Mesendoderm (in vitro differentiated cells): Measurements from ENCODE around the gene MAEA.

Source experiments
- DNase-seq: peaks from one replicate; pipeline ENCODE4 v3.0.0; 2013
- H2AK5ac ChIP-seq: 2 replicates; pipeline ENCODE4 v1.6.1; 2013; ENCODE audit warnings: low read length, inconsistent platforms
- H2BK120ac ChIP-seq: 2 replicates; pipeline ENCODE4 v1.6.1; 2013; ENCODE audit warnings: low read depth, mild to moderate bottlenecking, low read length, moderate library complexity, mixed read lengths
- H2BK15ac ChIP-seq: replicated peaks from 2 replicates; pipeline ENCODE4 v1.6.1; 2013; ENCODE audit warnings: low read depth, mild to moderate bottlenecking, moderate library complexity
- H2BK5ac ChIP-seq: 2 replicates; pipeline ENCODE4 v1.6.1; 2013; ENCODE audit warnings: low read length, inconsistent platforms
- H3K18ac ChIP-seq: 2 replicates; pipeline ENCODE4 v1.6.1; 2013; ENCODE audit warnings: mild to moderate bottlenecking, low read length, mixed read lengths
- H3K23ac ChIP-seq: one replicate; pipeline ENCODE4 v1.6.1; 2013; ENCODE audit warnings: low read length
- H3K27ac ChIP-seq: 2 replicates; pipeline ENCODE4 v1.5.1; 2013; ENCODE audit warnings: low read depth, mild to moderate bottlenecking, inconsistent platforms, low read length, moderate library complexity
- H3K27me3 ChIP-seq: 2 replicates; pipeline ENCODE4 v1.6.1; 2013; ENCODE audit warnings: low read length, control low read depth, mild to moderate bottlenecking, inconsistent platforms; ENCODE audit not compliant: insufficient read depth, poor library complexity
- H3K36me3 ChIP-seq: 2 replicates; pipeline ENCODE4 v1.6.1; 2013; ENCODE audit warnings: low read length, inconsistent platforms; ENCODE audit not compliant: control insufficient read depth, insufficient read depth
- H3K4ac ChIP-seq: one replicate; pipeline ENCODE4 v1.6.1; 2013; ENCODE audit warnings: low read depth, mild to moderate bottlenecking, low read length, moderate library complexity
- H3K4me1 ChIP-seq: 2 replicates; pipeline ENCODE4 v1.6.1; 2013; ENCODE audit warnings: low read depth, low read length, inconsistent platforms; ENCODE audit not compliant: control insufficient read depth
- H3K4me2 ChIP-seq: 2 replicates; pipeline ENCODE4 v1.6.1; 2013; ENCODE audit warnings: low read length
- H3K4me3 ChIP-seq: 2 replicates; pipeline ENCODE4 v1.5.1; 2013; ENCODE audit warnings: mild to moderate bottlenecking, low read length
- H3K56ac ChIP-seq: one replicate; pipeline ENCODE4 v1.6.1; 2013; ENCODE audit warnings: low read length
- H3K79me1 ChIP-seq: 2 replicates; pipeline ENCODE4 v1.6.1; 2013; ENCODE audit warnings: low read length, inconsistent platforms
- H3K79me2 ChIP-seq: 2 replicates; pipeline ENCODE4 v1.6.1; 2013; ENCODE audit warnings: mild to moderate bottlenecking, low read length; ENCODE audit not compliant: control insufficient read depth, insufficient read depth
- H3K9ac ChIP-seq: 2 replicates; pipeline ENCODE4 v1.6.1; 2013; ENCODE audit warnings: low read length, inconsistent platforms
- H4K5ac ChIP-seq: one replicate; pipeline ENCODE4 v1.6.1; 2013; ENCODE audit warnings: low read length
- H4K8ac ChIP-seq: one replicate; pipeline ENCODE4 v1.6.1; 2013; ENCODE audit warnings: low read depth, mild to moderate bottlenecking, control low read depth, low read length, moderate library complexity
- WGBS: extraction: QIAGEN DNeasy Blood & Tissue Kit; methylation state at CpG from one replicate; pipeline ENCODE4 v1.1.7; 2013; ENCODE audit warnings: low lambda C conversion rate, missing lambda C conversion rate; ENCODE audit not compliant: insufficient coverage; ENCODE audit errors: extremely low coverage; 5-methylcytosine and 5-hydroxymethylcytosine counted together

MAEA gene

GRCh38 chr4:1367936-1368289, 78.2 kb downstream of the MAEA start:
- Histone ChIP-seq H2AK5ac (no peak overlapping the region), H3K4me1 (no peaks in the 10 kb centered on the region), H4K5ac (no peak overlapping the region), H2BK5ac (no peak overlapping the region), H3K79me1 (no peaks in the 10 kb centered on the region), H4K8ac (no peak overlapping the region), H2BK15ac (no peak overlapping the region), H3K36me3 (no peaks in the 10 kb centered on the region), H3K79me2 (no peaks in the 10 kb centered on the region), H3K27ac (no peak overlapping the region), H3K4me2 (no peak overlapping the region), H3K4ac (no peak overlapping the region), H3K27me3 (no peaks in the 10 kb centered on the region), H3K18ac (no peak overlapping the region), H3K4me3 (no peak overlapping the region), H3K56ac (no peak overlapping the region), H3K23ac (no peak overlapping the region), H3K9ac (no peak overlapping the region), H2BK120ac (no peak overlapping the region)
- no peak for DNase-seq
- no CpG with 5 or more reads among the region's 10 CpGs for WGBS

GRCh38 chr4:1368421-1369090, 78.9 kb downstream of the MAEA start:
- H3K79me2 ChIP-seq: no peaks in the 10 kb centered on the region
- no peak overlapping the region for H2BK120ac ChIP-seq
- no peak overlapping the region for H3K23ac ChIP-seq
- H3K9ac ChIP-seq: no peak overlapping the region
- no peak overlapping the region for H3K4me3 ChIP-seq
- WGBS: no CpG with 5 or more reads among the region's 24 CpGs
- H3K36me3 ChIP-seq: no peaks in the 10 kb centered on the region
- DNase-seq: no peak
- H3K27ac ChIP-seq: no peak overlapping the region
- no peak overlapping the region for H4K5ac ChIP-seq
- no peak overlapping the region for H3K4ac ChIP-seq
- no peak overlapping the region for H2BK15ac ChIP-seq
- no peak overlapping the region for H4K8ac ChIP-seq
- H3K56ac ChIP-seq: no peak overlapping the region
- no peaks in the 10 kb centered on the region for H3K79me1 ChIP-seq
- H3K4me1 ChIP-seq: no peaks in the 10 kb centered on the region
- no peak overlapping the region for H3K18ac ChIP-seq
- no peak overlapping the region for H2AK5ac ChIP-seq
- no peaks in the 10 kb centered on the region for H3K27me3 ChIP-seq
- no peak overlapping the region for H2BK5ac ChIP-seq
- H3K4me2 ChIP-seq: no peak overlapping the region

- Histone ChIP-seq H2AK5ac (no peak overlapping the region), H4K8ac (no peak overlapping the region), H3K27ac (no peak overlapping the region), H3K27me3 (no peaks in the 10 kb centered on the region), H2BK5ac (no peak overlapping the region), H3K4me2 (no peak overlapping the region), H3K79me2 (no peaks in the 10 kb centered on the region), H2BK120ac (no peak overlapping the region), H3K4ac (no peak overlapping the region), H3K4me1 (no peaks in the 10 kb centered on the region), H3K56ac (no peak overlapping the region), H3K9ac (no peak overlapping the region), H4K5ac (no peak overlapping the region), H2BK15ac (no peak overlapping the region), H3K23ac (no peak overlapping the region), H3K4me3 (no peak overlapping the region), H3K36me3 (no peaks in the 10 kb centered on the region), H3K18ac (no peak overlapping the region), H3K79me1 (no peaks in the 10 kb centered on the region)
- no peak for DNase-seq
- no CpG with 5 or more reads among the region's 18 CpGs for WGBS
Observed at GRCh38 chr4:1369091-1369450, 79.4 kb downstream of the MAEA start.

- Histone ChIP-seq H3K56ac (no peak overlapping the region), H2BK15ac (no peak overlapping the region), H3K36me3 (no peaks in the 10 kb centered on the region), H3K4me3 (no peak overlapping the region), H4K5ac (no peak overlapping the region), H2BK5ac (no peak overlapping the region), H3K27ac (no peak overlapping the region), H3K4me1 (no peaks in the 10 kb centered on the region), H2BK120ac (no peak overlapping the region), H3K18ac (no peak overlapping the region), H2AK5ac (no peak overlapping the region), H3K79me2 (no peaks in the 10 kb centered on the region), H3K4ac (no peak overlapping the region), H4K8ac (no peak overlapping the region), H3K9ac (no peak overlapping the region), H3K79me1 (no peaks in the 10 kb centered on the region), H3K27me3 (no peaks in the 10 kb centered on the region), H3K23ac (no peak overlapping the region), H3K4me2 (no peak overlapping the region)
- DNase-seq: no peak
- WGBS: no CpG with 5 or more reads among the region's 22 CpGs
Observed at GRCh38 chr4:1369479-1370079, 79.9 kb downstream of the MAEA start.

GRCh38 chr4:1370321-1371124, 80.8 kb downstream of the MAEA start:
- no peak overlapping the region for H3K4me2 ChIP-seq
- H3K36me3 ChIP-seq: no peaks in the 10 kb centered on the region
- no peak overlapping the region for H3K4me3 ChIP-seq
- no peak for DNase-seq
- no peaks in the 10 kb centered on the region for H3K79me1 ChIP-seq
- H3K23ac ChIP-seq: no peak overlapping the region
- no peak overlapping the region for H3K9ac ChIP-seq
- H3K27ac ChIP-seq: no peak overlapping the region
- H3K27me3 ChIP-seq: no peaks in the 10 kb centered on the region
- no peak overlapping the region for H4K5ac ChIP-seq
- H3K56ac ChIP-seq: no peak overlapping the region
- H3K4ac ChIP-seq: no peak overlapping the region
- H2BK120ac ChIP-seq: no peak overlapping the region
- no peak overlapping the region for H3K18ac ChIP-seq
- H3K79me2 ChIP-seq: no peaks in the 10 kb centered on the region
- H3K4me1 ChIP-seq: no peaks in the 10 kb centered on the region
- no CpG with 5 or more reads among the region's 29 CpGs for WGBS
- no peak overlapping the region for H2BK15ac ChIP-seq
- no peak overlapping the region for H2AK5ac ChIP-seq
- no peak overlapping the region for H2BK5ac ChIP-seq
- H4K8ac ChIP-seq: no peak overlapping the region
